GM19452 (cell line): Measurements from ENCODE around the gene CCNK.

Source experiments
- ATAC-seq: cut with Tn5 transposase; IDR thresholded peaks from one replicate; pipeline ENCODE4 v1.9.1; 2021; ENCODE audit not compliant: unreplicated experiment

CCNK gene

GRCh38 chr14:99518441-99519346 lies 37.5 kb downstream of the CCNK start:
- ATAC-seq: peak; percentile 79

DNA sequence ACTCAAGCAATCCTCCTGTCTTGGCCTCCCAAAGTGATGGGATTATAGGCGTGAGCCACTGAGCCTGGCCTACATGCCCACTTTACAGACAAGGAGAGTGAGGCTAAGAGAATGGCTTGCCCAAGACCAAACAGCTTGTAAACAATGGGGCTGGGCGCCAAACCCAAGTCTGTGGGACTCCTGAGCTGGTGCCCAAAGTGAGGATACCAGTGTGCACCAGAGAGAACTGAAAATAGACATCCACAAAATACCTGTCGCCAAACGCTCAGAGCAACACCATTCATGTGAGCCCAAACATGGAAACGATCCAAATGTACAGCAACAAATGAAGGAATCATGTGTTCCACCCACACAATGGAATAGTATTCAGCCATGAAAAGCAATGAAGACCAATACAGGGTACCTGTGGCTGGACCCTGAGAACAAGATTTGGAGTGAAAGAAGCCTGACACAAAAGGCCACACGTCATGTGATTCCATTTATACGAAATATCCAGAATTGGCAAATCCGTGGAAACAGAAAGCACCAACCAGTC lies 38.2 kb downstream of the CCNK start:
- no peak for ATAC-seq

DNA sequence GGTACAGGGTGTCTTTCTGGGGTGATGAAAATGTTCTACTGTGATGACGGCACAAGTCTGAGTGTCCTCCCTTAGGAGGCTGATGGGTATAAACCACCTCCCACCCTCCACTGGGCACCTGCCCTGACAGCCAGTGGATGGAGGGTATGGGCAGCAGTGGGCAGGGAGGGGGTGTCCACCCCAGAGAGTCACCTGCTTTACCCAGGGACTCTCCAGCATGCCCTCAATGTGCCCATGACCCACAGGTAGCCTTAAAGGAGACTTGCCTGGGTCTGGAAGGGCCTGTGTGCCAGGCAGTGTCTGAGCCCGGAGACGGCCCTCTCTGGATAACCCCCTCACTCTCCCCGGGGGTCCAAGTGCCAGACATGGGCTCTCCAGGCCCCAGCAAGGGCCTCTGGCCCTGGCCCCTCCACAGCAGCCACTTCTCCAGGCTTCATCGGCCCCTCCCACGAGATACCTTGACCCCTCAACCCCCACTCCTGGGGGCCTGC lies 38.8 kb downstream of the CCNK start:
- no peak for ATAC-seq

DNA sequence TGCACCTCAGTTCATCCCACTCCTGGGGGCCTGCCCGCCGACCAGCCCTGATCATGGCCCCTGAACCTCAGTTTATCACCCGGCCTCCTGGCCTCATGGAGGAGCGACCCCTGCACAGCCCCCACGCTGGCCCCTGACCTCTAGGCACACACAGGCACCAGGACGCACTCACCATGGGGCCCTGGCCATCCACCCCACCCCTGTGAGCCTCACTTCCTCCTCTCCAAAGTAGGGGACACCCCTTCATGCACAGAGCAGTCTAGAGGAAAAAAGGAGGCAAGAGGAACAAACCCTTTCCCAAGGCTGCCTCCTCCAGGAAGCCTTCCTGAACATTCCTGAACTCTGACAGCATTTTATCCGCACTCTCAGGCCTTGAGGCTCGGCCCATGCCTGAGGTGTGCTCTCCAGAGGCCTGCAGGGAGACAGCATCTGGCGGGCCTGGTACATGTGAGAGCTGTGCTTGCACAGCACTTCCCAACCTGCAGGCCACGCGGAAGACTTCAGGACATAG lies 39.4 kb downstream of the CCNK start:
- ATAC-seq: no peak

DNA sequence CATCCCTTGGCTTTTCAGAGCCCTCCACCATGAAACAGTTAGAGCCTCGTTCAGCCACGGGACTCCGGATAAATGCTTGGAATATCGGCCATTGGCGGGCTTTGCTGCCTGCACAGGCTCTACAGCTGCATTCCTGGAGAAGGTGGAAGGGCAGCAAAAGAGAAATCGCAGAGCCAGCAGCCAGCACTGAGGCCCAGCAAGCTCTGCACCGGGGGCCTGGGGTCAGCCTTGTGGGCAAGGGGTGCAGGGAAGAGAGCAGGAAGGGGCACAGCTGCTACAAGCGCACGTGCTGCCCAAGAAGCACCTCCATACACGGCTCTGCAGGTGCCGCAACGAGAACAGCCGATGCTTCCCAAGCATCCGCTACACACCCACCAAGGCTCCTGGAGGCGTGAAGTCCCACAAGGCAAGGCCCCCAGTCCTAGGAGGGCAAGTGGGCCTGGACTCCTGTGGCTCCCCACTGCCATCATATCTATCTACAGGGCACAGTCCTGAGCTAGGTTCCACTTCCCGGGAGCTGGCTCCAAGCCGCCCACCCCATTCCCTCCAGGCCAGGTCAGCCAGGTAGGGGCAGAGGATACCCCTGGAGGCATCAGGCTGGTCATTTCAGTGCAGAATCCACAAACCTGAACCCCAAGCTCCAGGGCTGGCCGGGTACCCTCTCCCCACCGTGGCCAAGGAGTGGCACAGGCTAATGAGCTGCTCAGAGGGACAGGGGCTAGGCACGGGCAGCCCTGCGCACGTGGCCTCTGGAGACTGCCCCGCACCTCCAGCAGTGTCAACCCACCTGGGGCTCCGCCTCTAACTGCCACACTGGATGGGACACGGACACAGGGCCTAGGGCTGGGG lies 40.2 kb downstream of the CCNK start:
- no peak for ATAC-seq

GRCh38 chr14:99522025-99522401 lies 40.8 kb downstream of the CCNK start:
- no peak for ATAC-seq

DNA sequence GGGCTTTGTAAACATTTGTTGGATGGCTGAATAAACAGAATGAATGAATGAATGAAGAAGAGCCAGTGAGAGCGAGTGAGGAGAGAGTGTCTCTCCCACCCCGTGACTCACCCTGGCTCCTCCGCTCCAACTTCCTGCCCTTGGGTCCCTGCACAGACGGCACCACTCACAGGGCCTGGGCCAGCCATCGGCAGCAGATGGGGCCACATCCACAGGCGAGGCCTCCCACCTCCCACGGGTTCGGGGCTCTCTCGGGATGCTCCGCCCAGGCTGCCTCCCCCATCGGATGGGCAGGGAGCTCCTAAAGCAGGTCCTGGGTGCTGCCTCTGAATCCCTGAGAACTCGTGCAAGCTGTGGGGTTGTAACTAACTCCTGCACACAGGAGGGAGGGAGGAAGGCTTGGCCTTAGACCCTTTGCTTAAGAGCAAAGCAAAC lies 41.3 kb downstream of the CCNK start:
- ATAC-seq: no peak

GRCh38 chr14:99522934-99523703 lies 41.9 kb downstream of the CCNK start:
- no peak for ATAC-seq

GRCh38 chr14:99523704-99524055 lies 42.5 kb downstream of the CCNK start:
- ATAC-seq: no peak

- ATAC-seq: no peak
Measured at GRCh38 chr14:99524091-99524661, 43.0 kb downstream of the CCNK start.

DNA sequence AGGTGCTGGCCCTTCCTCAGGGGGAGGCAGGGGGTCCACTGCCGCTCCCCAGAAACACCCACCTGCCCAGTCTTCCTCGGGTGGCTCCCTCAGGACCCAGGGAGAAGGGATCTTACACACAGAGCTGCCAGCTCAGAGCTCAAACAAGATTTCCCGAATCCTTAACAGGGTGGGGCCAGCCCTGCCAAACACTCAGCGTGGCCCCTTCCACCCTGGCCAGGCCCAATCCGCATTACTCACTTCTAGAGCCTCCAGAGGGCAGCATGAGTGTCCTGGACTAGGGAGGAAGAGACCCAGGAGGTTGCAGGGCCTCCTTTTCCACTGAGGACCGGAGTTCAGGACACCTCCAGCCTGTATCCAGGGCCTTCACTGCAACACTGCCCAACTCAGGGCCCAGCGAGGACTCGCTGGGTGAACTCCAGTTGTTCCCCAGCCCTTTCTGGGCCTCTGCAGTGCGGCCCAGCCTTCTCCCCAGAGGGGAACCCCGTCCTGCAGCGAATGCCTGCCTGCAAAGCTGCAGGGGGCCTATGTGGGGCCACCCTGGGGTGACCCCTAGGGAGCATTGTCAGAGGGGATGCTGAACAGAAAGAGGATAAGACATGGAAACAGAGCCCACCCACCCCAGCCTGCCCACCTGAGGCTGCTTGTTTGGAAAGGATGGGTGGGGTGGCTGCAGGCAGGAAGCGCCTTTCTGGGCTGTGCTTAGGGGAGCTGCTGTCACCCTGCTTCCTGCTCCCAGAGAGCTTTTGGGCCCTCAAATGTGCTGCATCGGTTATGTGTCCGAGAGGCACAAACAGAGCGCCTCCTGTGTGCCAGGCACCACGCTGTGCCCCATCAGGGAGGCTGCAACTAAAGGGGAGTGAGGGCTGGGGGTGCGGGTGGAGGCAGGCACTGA lies 43.8 kb downstream of the CCNK start:
- no peak for ATAC-seq

GRCh38 chr14:99525699-99526080 lies 44.5 kb downstream of the CCNK start:
- no peak for ATAC-seq

GRCh38 chr14:99527026-99527425 lies 45.8 kb downstream of the CCNK start:
- ATAC-seq: no peak

GRCh38 chr14:99527427-99528076 lies 46.3 kb downstream of the CCNK start:
- ATAC-seq: no peak

GRCh38 chr14:99529899-99530298 lies 48.7 kb downstream of the CCNK start:
- ATAC-seq: no peak

DNA sequence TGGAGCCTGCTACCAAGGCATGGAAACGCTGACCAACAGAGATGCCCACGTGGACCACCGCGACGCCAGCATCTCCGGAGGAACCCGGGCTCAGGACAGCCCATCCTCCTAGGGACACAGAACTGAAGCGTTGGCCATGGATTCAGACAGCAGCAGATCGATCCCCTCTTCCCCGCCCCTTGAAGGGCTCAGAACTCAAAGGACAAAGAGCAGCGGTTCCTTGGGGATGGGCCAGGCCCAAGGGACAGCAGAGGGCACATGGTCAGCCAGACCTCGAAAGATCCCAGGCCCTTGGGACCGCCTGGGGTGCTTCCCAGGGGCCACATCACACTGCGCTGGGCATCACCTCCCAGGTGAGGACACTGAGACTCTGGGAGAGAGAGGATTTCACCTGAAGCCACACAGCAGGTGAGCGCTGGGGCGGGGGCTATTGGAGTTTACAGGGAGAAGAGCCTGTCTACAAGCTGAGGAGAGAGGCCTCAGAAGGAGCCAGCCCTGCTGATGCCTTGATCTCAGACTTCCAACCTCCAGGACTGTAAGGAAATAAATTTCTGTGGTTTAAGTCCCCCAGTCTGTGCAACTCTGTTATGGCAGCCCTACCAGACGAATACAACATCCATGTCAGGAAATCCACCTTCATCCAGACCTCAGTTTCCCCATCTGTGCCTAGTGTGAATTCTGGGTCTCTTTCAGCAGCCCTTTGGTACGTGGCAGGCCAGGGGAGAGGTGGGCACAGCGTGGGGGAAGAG lies 49.4 kb downstream of the CCNK start:
- ATAC-seq: no peak

DNA sequence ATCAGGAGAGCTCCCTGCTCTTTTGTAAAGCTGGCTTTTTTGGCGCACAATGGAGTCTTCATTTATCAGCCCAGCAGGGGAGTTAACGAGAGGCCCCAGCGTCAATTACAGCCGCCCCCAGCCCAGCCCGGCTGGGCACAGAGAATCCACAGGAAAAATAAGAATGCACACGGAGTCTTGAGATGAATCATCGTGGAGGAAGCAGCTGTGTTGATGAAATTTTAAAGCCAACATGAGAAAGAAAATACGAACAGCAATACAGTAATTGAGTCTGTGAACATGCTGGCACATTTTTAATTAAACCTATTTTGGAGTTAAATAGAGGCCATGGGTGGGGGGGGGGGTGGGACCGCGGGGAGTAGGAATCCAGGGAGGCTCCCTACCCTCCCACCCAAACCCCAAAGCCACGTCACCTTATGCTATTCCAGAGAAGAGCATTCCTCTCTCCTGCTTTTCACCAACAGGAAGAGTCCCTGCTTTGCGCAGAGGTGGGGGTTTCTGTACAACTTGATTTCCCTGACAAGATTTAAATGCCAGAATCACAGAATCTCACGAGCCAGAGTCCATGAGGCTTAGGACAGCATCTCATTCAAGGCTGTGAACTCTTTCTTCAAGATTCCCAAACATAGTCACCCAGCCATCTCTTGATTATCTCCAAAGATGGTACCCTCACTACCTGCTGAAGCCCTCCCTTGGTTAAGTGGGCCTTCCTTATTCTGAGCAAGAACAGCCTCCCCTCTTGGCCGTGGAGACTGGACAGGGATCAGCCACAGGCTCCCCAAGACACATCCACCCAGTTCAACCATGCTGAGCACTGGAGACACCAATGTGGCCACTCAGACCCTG lies 50.3 kb downstream of the CCNK start:
- ATAC-seq: no peak
